Measurements from ENCODE around the gene KIR3DL1.
"Not testable (repeated sequence)": the region's sequence is repeated elsewhere in the genome, so short reads cannot be mapped to it uniquely, and the experiment has no call there.

- not testable (repeated sequence) for TF ChIP-seq CTCF (IDR thresholded peaks at IDR 0.05; ENCODE audit: poor library complexity); EZH2 (IDR thresholded peaks at IDR 0.05; ENCODE audit: borderline replicate concordance); EZH2phosphoT487 (IDR thresholded peaks at IDR 0.05; ENCODE audit: low read depth, severe bottlenecking, unreplicated experiment)
Measured at GRCh38 chr19:54855241-54855640, 39.0 kb downstream of the KIR3DL1 start.
